OCI-LY1 (cell line): ENCODE results near the gene CDK10.
"Not testable (repeated sequence)": the region's sequence is repeated elsewhere in the genome, so short reads cannot be mapped to it uniquely, and the experiment has no call there.

Source experiments
- H2AFZ ChIP-seq: fragments of 200-600 bp; sonication (generic), shearing (Covaris generic); 2 replicates; pipeline ENCODE4 v1.6.0; 2014; ENCODE audit warnings: antibody characterized with exemption, mild to moderate bottlenecking, low read length
- H3F3A ChIP-seq: fragments of 200-600 bp; sonication (generic), shearing (Covaris generic); 2 replicates; pipeline ENCODE4 v1.6.0; 2014; ENCODE audit warnings: mild to moderate bottlenecking, antibody characterized with exemption, low read length, moderate library complexity; ENCODE audit not compliant: insufficient read depth
- H3K27ac ChIP-seq: fragments of 200-600 bp; sonication (generic); 2 replicates; pipeline ENCODE4 v1.5.1; 2014; ENCODE audit warnings: low read length, mixed run types, mild to moderate bottlenecking, low read depth; ENCODE audit not compliant: poor library complexity, severe bottlenecking
- H3K27me3 ChIP-seq: fragments of 200-600 bp; sonication (generic); 2 replicates; pipeline ENCODE4 v1.6.0; 2014; ENCODE audit warnings: antibody characterized with exemption, mild to moderate bottlenecking, low read length, moderate library complexity; ENCODE audit not compliant: insufficient read depth
- H3K36me3 ChIP-seq: fragments of 200-600 bp; sonication (generic); 2 replicates; pipeline ENCODE4 v1.6.1; 2014; ENCODE audit warnings: mild to moderate bottlenecking, antibody characterized with exemption, low read length, moderate library complexity, mixed read lengths; ENCODE audit not compliant: insufficient read depth
- H3K4me1 ChIP-seq: fragments of 200-600 bp; sonication (generic); 2 replicates; pipeline ENCODE4 v1.5.1; 2014; ENCODE audit warnings: mild to moderate bottlenecking, low read length, moderate library complexity; ENCODE audit not compliant: insufficient read depth, severe bottlenecking
- H3K4me2 ChIP-seq: fragments of 200-600 bp; sonication (generic), shearing (Covaris generic); 2 replicates; pipeline ENCODE4 v1.6.1; 2014; ENCODE audit warnings: low read length
- H3K4me3 ChIP-seq: fragments of 200-600 bp; sonication (generic); 2 replicates; pipeline ENCODE4 v1.5.1; 2014; ENCODE audit warnings: low read length, low read depth, mild to moderate bottlenecking, mixed read lengths; ENCODE audit not compliant: poor library complexity, severe bottlenecking
- H3K79me2 ChIP-seq: fragments of 200-600 bp; shearing (Covaris generic); 2 replicates; pipeline ENCODE4 v1.6.1; 2016; ENCODE audit warnings: mixed run types, low read length, mixed read lengths; ENCODE audit not compliant: insufficient read depth
- H3K9ac ChIP-seq: fragments of 200-600 bp; sonication (generic), shearing (Covaris generic); 2 replicates; pipeline ENCODE4 v1.6.1; 2014; ENCODE audit warnings: mild to moderate bottlenecking, low read length, mixed read lengths
- H3K9me2 ChIP-seq: fragments of 200-600 bp; sonication (generic), shearing (Covaris generic); 2 replicates; pipeline ENCODE4 v1.6.1; 2014; ENCODE audit warnings: low read depth, mild to moderate bottlenecking, low read length, mixed read lengths
- H3K9me3 ChIP-seq: fragments of 200-600 bp; shearing (Covaris generic); 2 replicates; pipeline ENCODE4 v1.6.1; 2014; ENCODE audit warnings: low read length, mixed read lengths
- H4K20me1 ChIP-seq: fragments of 200-600 bp; sonication (generic), shearing (Covaris generic); 2 replicates; pipeline ENCODE4 v1.6.0; 2016; ENCODE audit warnings: mild to moderate bottlenecking, low read length; ENCODE audit not compliant: insufficient read depth
- CTCF ChIP-seq: fragments of 200-600 bp; sonication (generic), shearing (Covaris generic); IDR thresholded peaks from 2 replicates; pipeline ENCODE4 v1.5.1; 2017; ENCODE audit warnings: mild to moderate bottlenecking, antibody characterized with exemption, low read length, moderate library complexity, mixed read lengths
- EZH2 ChIP-seq: fragments of 200-600 bp; sonication (generic), shearing (Covaris generic); IDR thresholded peaks from 2 replicates; pipeline ENCODE4 v1.8.0; 2017; ENCODE audit warnings: borderline replicate concordance, mixed run types, mild to moderate bottlenecking, antibody characterized with exemption, low read length, moderate library complexity, mixed read lengths

Gene CDK10

DNA sequence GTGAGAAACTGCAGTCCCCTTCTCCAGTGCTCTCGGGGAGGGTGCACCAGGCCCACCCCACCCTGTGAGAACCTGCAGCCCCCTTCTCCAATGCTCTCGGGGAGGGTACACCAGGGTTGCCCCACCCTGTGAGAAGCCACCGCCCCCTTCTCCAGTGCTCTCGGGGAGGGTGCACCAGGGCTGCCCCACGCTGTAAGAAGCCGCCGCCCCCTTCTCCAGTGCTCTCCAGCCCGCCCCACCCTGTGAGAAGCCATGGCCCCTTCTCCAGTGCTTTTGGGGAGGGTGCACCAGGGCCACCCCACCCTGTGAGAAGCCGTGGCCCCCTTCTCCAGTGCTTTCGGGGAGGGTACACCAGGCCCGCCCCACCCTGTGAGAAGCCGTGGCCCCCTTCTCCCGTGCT lies 16.7 kb upstream of the CDK10 start:
- Histone ChIP-seq H3K27ac (no peak overlapping the region), H4K20me1 (no peaks in the 10 kb centered on the region), H3K9me2 (no peaks in the 10 kb centered on the region), H3K36me3 (peaks cover 17% of the 10 kb centered on the region; the same call in 1 of the 2 replicates), H3K4me1 (no peaks in the 10 kb centered on the region), H3K9me3 (0 out of 2 replicates have a peak, but pooled peaks cover 13% of the 10 kb centered on the region), H3F3A (no peaks in the 10 kb centered on the region), H3K27me3 (no peaks in the 10 kb centered on the region), H3K4me3 (no peak overlapping the region), H3K9ac (no peak overlapping the region), H3K4me2 (no peak overlapping the region), H3K79me2 (no peaks in the 10 kb centered on the region), H2AFZ (no peak overlapping the region)
- TF ChIP-seq CTCF (no peak), EZH2 (no peak)

- H3K79me2 ChIP-seq = no peaks in the 10 kb centered on the region
- no peak overlapping the region for H3K27ac ChIP-seq
- no peak overlapping the region for H3K4me2 ChIP-seq
Observed at GRCh38 chr16:89670496-89671431, 15.7 kb upstream of the CDK10 start.

DNA sequence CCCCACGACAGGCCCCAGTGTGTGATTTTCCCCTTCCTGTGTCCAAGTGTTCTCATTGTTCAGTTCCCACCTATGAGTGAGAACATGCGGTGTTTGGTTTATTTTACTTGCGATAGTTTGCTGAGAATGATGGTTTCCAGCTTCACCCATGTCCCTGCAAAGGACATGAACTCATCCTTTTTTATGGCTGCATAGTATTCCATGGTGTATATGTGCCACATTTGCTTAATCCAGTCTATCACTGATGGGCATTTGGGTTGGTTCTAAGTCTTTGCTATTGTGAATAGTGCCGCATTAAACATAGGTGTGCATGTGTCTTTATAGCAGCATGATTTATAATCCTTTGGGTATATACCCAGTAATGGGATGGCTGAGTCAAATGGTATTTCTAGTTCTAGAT lies 14.9 kb upstream of the CDK10 start:
- not testable (repeated sequence) for H4K20me1 ChIP-seq, H3F3A ChIP-seq, H3K36me3 ChIP-seq, H3K79me2 ChIP-seq, H3K9me3 ChIP-seq, H3K4me2 ChIP-seq, H3K27me3 ChIP-seq, H2AFZ ChIP-seq, H3K4me3 ChIP-seq, H3K9ac ChIP-seq, H3K27ac ChIP-seq, H3K4me1 ChIP-seq, H3K9me2 ChIP-seq

More at GRCh38 chr16:89670496-89671431, 15.7 kb upstream of the CDK10 start:
- Histone ChIP-seq H3K9me3 (0 out of 2 replicates have a peak, but pooled peaks cover 13% of the 10 kb centered on the region), H3K9me2 (no peaks in the 10 kb centered on the region), H3K4me1 (no peaks in the 10 kb centered on the region), H3F3A (no peaks in the 10 kb centered on the region), H4K20me1 (no peaks in the 10 kb centered on the region), H3K4me3 (no peak overlapping the region), H3K9ac (no peak overlapping the region), H3K27me3 (no peaks in the 10 kb centered on the region), H2AFZ (no peak overlapping the region), H3K36me3 (peaks cover 7% of the 10 kb centered on the region; the same call in 1 of the 2 replicates)
- no peak for TF ChIP-seq CTCF
- TF ChIP-seq EZH2 = no peak
